SK-N-SH (cell line): ENCODE results near the gene MPP3. TPM values are rescaled to one million over a fixed set of nuclear protein-coding genes. Genes with fewer than 3 reads are reported as not detected.

Experiments used
- CTCF ChIA-PET: fragments of 300-600, 350-600 bp; formaldehyde crosslinking; extraction: SDS; loops from one replicate; lab custom pipeline; 2021; lab: Yijun Ruan, JAX
- POLR2A ChIA-PET: fragments of 350-600 bp; sonication (Branson Sonifier 250); formaldehyde crosslinking; extraction: SDS; loops from one replicate; lab custom pipeline; 2020; ENCODE audit warnings: antibody characterized with exemption, inconsistent platforms; lab: Yijun Ruan, JAX
- DNase-seq: peaks from one replicate; pipeline ENCODE4 v3.0.0; 2012
- H2AFZ ChIP-seq: fragments of 200-600 bp; sonication (generic); 2 replicates; pipeline ENCODE4 v1.8.1; 2016; ENCODE audit warnings: antibody characterized with exemption, mild to moderate bottlenecking, low read depth
- H3F3A ChIP-seq: fragments of 200-600 bp; sonication (generic); replicated peaks from 2 replicates; pipeline ENCODE3; 2016; ENCODE audit warnings: antibody characterized with exemption, mild to moderate bottlenecking; ENCODE audit not compliant: insufficient read depth
- H3K27ac ChIP-seq, 2 experiments: fragments of 200-500 bp in 1 of 2; fragments of 200-600 bp in 1 of 2; sonication (Bioruptor generic) in 1 of 2; sonication (generic), shearing (Covaris generic) in 1 of 2; 2 replicates each; pipeline versions ENCODE4 v1.5.1 to v1.6.1; 2014 to 2016; ENCODE audit warnings: low read depth in 2 of 2, inconsistent platforms in 1 of 2, low read length in 1 of 2, mild to moderate bottlenecking in 1 of 2, mixed read lengths in 1 of 2
- H3K27me3 ChIP-seq: fragments of 200-600 bp; sonication (generic), shearing (Covaris generic); 2 replicates; pipeline ENCODE4 v1.6.1; 2016; ENCODE audit warnings: mixed run types; ENCODE audit not compliant: insufficient read depth
- H3K36me3 ChIP-seq, 2 experiments: fragments of 200-500 bp in 1 of 2; fragments of 200-600 bp in 1 of 2; sonication (Bioruptor generic) in 1 of 2; sonication (generic) in 1 of 2; replicated peaks in 1 of 2; 2 replicates each; pipeline versions ENCODE3 to v1.5.1; 2014 to 2016; ENCODE audit warnings: low read length in 1 of 2, mild to moderate bottlenecking in 1 of 2; ENCODE audit not compliant: insufficient read depth in 2 of 2, control insufficient read depth in 1 of 2
- H3K4me1 ChIP-seq, 2 experiments: fragments of 200-500 bp in 1 of 2; fragments of 200-600 bp in 1 of 2; sonication (Bioruptor generic) in 1 of 2; sonication (generic), shearing (Covaris generic) in 1 of 2; 2 replicates each; pipeline versions ENCODE4 v1.5.1 to v1.6.1; 2014 to 2016; ENCODE audit warnings: low read depth in 1 of 2, low read length in 1 of 2, mixed run types in 1 of 2; ENCODE audit not compliant: insufficient read depth in 2 of 2, control insufficient read depth in 1 of 2
- H3K4me2 ChIP-seq: fragments of 200-600 bp; sonication (generic), shearing (Covaris generic); 2 replicates; pipeline ENCODE4 v1.6.1; 2017; ENCODE audit warnings: mixed run types
- H3K4me3 ChIP-seq, 2 experiments: fragments of 200-500 bp in 1 of 2; fragments of 200-600 bp in 1 of 2; sonication (Bioruptor generic) in 1 of 2; sonication (generic), shearing (Covaris generic) in 1 of 2; 2 replicates each; pipeline versions ENCODE4 v1.5.1 to v1.8.1; 2014 to 2016; ENCODE audit warnings: low read depth in 2 of 2, inconsistent platforms in 1 of 2, low read length in 1 of 2, mild to moderate bottlenecking in 1 of 2, mixed read lengths in 1 of 2, moderate library complexity in 1 of 2
- H3K79me2 ChIP-seq: fragments of 200-600 bp; sonication (generic); 2 replicates; pipeline ENCODE4 v1.8.1; 2017; ENCODE audit warnings: mild to moderate bottlenecking; ENCODE audit not compliant: insufficient read depth
- H3K9ac ChIP-seq: fragments of 200-600 bp; sonication (generic); 2 replicates; pipeline ENCODE4 v1.6.1; 2017; ENCODE audit warnings: mixed run types
- H3K9me2 ChIP-seq: fragments of 200-600 bp; sonication (generic); 2 replicates; pipeline ENCODE4 v1.6.1; 2017; ENCODE audit warnings: mixed run types
- H3K9me3 ChIP-seq: fragments of 200-600 bp; sonication (generic); 2 replicates; pipeline ENCODE4 v1.6.1; 2017; ENCODE audit warnings: mixed run types, mild to moderate bottlenecking, moderate library complexity
- H4K20me1 ChIP-seq: fragments of 200-600 bp; sonication (generic); 2 replicates; pipeline ENCODE4 v1.6.1; 2017; ENCODE audit warnings: mild to moderate bottlenecking, mixed run types; ENCODE audit not compliant: insufficient read depth
- CHD2 ChIP-seq: fragments of 150-350 bp; IDR thresholded peaks from 2 replicates; pipeline ENCODE4 v1.6.1; 2018; ENCODE audit warnings: low read length; ENCODE audit not compliant: partially characterized antibody
- EP300 ChIP-seq, 2 experiments: IDR thresholded peaks; 2 replicates each; pipeline versions ENCODE4 v1.4.0 to v1.6.1; 2012; ENCODE audit warnings: borderline replicate concordance in 1 of 2, low read depth in 1 of 2, low read length in 1 of 2
- EZH2phosphoT487 ChIP-seq: fragments of 200-600 bp; sonication (generic); IDR thresholded peaks from 2 replicates; pipeline ENCODE4 v1.6.1; 2017; ENCODE audit warnings: low read depth, mixed run types, mild to moderate bottlenecking, antibody characterized with exemption, moderate library complexity, borderline replicate concordance
- FOSL2 ChIP-seq: IDR thresholded peaks from 2 replicates; pipeline ENCODE4 v1.4.0; 2012; ENCODE audit warnings: low read depth, mild to moderate bottlenecking, moderate library complexity, borderline replicate concordance
- FOXM1 ChIP-seq: IDR thresholded peaks from 2 replicates; pipeline ENCODE4 v1.4.0; 2012; ENCODE audit warnings: low read depth, mild to moderate bottlenecking
- GABPA ChIP-seq: IDR thresholded peaks from 2 replicates; pipeline ENCODE4 v1.4.0; 2012; ENCODE audit warnings: low read depth, mild to moderate bottlenecking
- GATA2 ChIP-seq: sonication (generic); formaldehyde crosslinking; IDR thresholded peaks from 2 replicates; pipeline ENCODE4 v1.5.0; 2020; ENCODE audit warnings: mild to moderate bottlenecking, missing genetic modification reagents
- MEF2A ChIP-seq: IDR thresholded peaks from 2 replicates; pipeline ENCODE4 v1.4.0; 2012; ENCODE audit warnings: low read depth, borderline replicate concordance
- NFIC ChIP-seq: IDR thresholded peaks from 2 replicates; pipeline ENCODE4 v1.4.0; 2012; ENCODE audit warnings: borderline replicate concordance
- NRF1 ChIP-seq: IDR thresholded peaks from 2 replicates; pipeline ENCODE4 v1.6.1; 2012; ENCODE audit warnings: low read depth, mild to moderate bottlenecking, low read length
- RFX5 ChIP-seq: IDR thresholded peaks from 2 replicates; pipeline ENCODE4 v1.6.1; 2012; ENCODE audit warnings: mild to moderate bottlenecking, improper control_type of control experiment, low read length
- RXRA ChIP-seq: IDR thresholded peaks from 2 replicates; pipeline ENCODE4 v1.4.0; 2012; ENCODE audit warnings: low read depth, mild to moderate bottlenecking, borderline replicate concordance
- SIN3A ChIP-seq: IDR thresholded peaks from 2 replicates; pipeline ENCODE4 v1.6.1; 2012; ENCODE audit warnings: low read depth, mild to moderate bottlenecking, low read length, moderate library complexity, borderline replicate concordance
- SMC3 ChIP-seq: IDR thresholded peaks from 2 replicates; pipeline ENCODE4 v1.6.1; 2012; ENCODE audit warnings: low read depth, low read length, improper control_type of control experiment
- TAF1 ChIP-seq: IDR thresholded peaks from 2 replicates; pipeline ENCODE4 v1.6.1; 2012; ENCODE audit warnings: low read depth, mild to moderate bottlenecking, low read length, moderate library complexity, borderline replicate concordance
- TCF12 ChIP-seq: IDR thresholded peaks from 2 replicates; pipeline ENCODE4 v1.4.0; 2012
- YY1 ChIP-seq: IDR thresholded peaks from 2 replicates; pipeline ENCODE4 v1.4.0; 2012; ENCODE audit warnings: low read depth, mild to moderate bottlenecking
- WGBS: methylation state at CpG from one replicate; pipeline ENCODE4 v1.1.6; 2017; ENCODE audit warnings: low lambda C conversion rate; 5-methylcytosine and 5-hydroxymethylcytosine counted together
- polyA plus RNA-seq, 3 experiments: library from polyadenylated mRNA; depleted of rRNA; stranded (reverse); fragments of >200 nt; gene quantifications; 2 replicates each; pipeline ENCODE4 v1.2.3, GENCODE V29; 2012
- TF ChIP-seq, protein P1 (sequence below): IDR thresholded peaks from 2 replicates; pipeline ENCODE4 v1.6.1; 2012; ENCODE audit warnings: mild to moderate bottlenecking, low read depth, low read length, moderate library complexity
- TF ChIP-seq, protein P2 (sequence below): IDR thresholded peaks from 2 replicates; pipeline ENCODE4 v1.4.0; 2012; ENCODE audit warnings: low read depth, borderline replicate concordance
- TF ChIP-seq, protein P3 (sequence below): IDR thresholded peaks from 2 replicates; pipeline ENCODE4 v1.4.0; 2012; ENCODE audit warnings: low read depth
- TF ChIP-seq, protein P4 (sequence below): IDR thresholded peaks from 2 replicates; pipeline ENCODE4 v1.4.0; 2012; ENCODE audit warnings: low read depth, borderline replicate concordance

MPP3 gene
- polyA plus RNA-seq, 1 of the 3 experiments (the other 2 are of a cell fraction), result 14.1 TPM

DNA sequence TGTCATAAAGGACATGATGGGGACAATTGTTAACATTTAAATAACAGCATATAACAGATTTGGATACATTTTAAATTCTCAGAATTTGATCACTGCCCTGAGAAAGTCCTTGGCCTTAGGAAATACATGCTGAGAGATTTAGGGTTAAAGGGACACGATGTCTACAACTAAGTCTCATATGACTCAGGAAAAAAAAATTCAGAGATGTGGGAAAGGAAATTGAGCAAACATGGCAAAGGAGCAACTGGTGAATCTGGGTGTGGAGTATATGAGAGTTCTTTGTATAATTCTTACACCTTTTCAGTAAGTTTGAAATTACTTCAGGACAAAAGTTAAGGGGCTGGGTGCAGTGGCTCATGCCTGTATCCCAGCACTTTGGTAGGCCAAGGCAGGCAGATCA, 18.2 kb downstream of the MPP3 start:
- DNase-seq, result no peak
- WGBS, result 18% methylated on average over 1 of the region's 1 CpG
- H3K27ac ChIP-seq, result peak overlapping the region in 1 of 2 experiments; percentile 13; a peak in 1 of 4 replicates
- H3K4me3 ChIP-seq, result no peak overlapping the region
- no peaks in the 10 kb centered on the region for H3K27me3 ChIP-seq
- no peaks in the 10 kb centered on the region for H3F3A ChIP-seq
- no peak overlapping the region for H2AFZ ChIP-seq
- H4K20me1 ChIP-seq, result no peaks in the 10 kb centered on the region
- peaks cover 5 to 37% of the 10 kb centered on the region in 2 experiments for H3K36me3 ChIP-seq
- ChIA-PET CTCF (interaction anchor here (1.1 to 1.5 kb wide), 2 partner anchors 32 kb away, joined by 3 to 5 read pairs; partner anchors contain the start of gene CD300LG), POLR2A (interaction anchor here (1.0 kb wide), 1 partner anchor 12 kb away, joined by 4 read pairs; no protein-coding TSS in a partner anchor)
- H3K9ac ChIP-seq, result no peak overlapping the region
- peak overlapping the region; percentile 8; the same call in 1 of the 2 replicates for H3K4me2 ChIP-seq
- no peaks in the 10 kb centered on the region for H3K79me2 ChIP-seq
- H3K4me1 ChIP-seq, result peaks cover 0 to 8% of the 10 kb centered on the region in 2 experiments; a peak in 1 of 4 replicates
- TF ChIP-seq YY1, result no peak
- TF ChIP-seq, protein P1, sequence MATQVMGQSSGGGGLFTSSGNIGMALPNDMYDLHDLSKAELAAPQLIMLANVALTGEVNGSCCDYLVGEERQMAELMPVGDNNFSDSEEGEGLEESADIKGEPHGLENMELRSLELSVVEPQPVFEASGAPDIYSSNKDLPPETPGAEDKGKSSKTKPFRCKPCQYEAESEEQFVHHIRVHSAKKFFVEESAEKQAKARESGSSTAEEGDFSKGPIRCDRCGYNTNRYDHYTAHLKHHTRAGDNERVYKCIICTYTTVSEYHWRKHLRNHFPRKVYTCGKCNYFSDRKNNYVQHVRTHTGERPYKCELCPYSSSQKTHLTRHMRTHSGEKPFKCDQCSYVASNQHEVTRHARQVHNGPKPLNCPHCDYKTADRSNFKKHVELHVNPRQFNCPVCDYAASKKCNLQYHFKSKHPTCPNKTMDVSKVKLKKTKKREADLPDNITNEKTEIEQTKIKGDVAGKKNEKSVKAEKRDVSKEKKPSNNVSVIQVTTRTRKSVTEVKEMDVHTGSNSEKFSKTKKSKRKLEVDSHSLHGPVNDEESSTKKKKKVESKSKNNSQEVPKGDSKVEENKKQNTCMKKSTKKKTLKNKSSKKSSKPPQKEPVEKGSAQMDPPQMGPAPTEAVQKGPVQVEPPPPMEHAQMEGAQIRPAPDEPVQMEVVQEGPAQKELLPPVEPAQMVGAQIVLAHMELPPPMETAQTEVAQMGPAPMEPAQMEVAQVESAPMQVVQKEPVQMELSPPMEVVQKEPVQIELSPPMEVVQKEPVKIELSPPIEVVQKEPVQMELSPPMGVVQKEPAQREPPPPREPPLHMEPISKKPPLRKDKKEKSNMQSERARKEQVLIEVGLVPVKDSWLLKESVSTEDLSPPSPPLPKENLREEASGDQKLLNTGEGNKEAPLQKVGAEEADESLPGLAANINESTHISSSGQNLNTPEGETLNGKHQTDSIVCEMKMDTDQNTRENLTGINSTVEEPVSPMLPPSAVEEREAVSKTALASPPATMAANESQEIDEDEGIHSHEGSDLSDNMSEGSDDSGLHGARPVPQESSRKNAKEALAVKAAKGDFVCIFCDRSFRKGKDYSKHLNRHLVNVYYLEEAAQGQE, result no peak
- no peak for TF ChIP-seq EP300 (IDR thresholded peaks at IDR 0.05; ENCODE audit: borderline replicate concordance in 1 of 2, low read depth in 1 of 2, low read length in 1 of 2)
- no peak for TF ChIP-seq NRF1
- TF ChIP-seq FOSL2, result peak; percentile 13; the same call in 1 of the 2 replicates
- no peak for TF ChIP-seq TAF1
- no peaks in the 10 kb centered on the region for H3K9me3 ChIP-seq
- no peaks in the 10 kb centered on the region for H3K9me2 ChIP-seq

DNA sequence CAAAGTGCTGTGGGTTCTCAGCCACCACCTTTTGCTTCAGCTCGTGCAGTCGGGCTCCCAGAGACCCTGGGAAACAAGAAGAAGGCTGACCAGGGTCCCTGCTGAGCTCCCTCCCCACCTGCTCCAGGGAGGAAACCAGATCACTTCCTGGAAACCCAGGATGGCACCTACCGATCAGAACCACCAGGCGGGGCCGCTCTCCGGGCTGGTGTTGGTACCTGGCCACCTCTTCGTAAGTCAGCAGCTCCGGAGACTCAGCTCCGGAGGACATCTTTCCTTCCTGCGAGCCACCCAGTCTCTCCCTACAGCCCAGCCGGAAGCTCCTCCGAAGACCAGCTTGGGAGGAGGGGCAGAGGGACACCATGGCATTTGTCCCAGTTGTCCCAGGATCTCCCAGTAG, 18.9 kb downstream of the MPP3 start:
- H2AFZ ChIP-seq, result no peak overlapping the region
- no peaks in the 10 kb centered on the region for H3K9me2 ChIP-seq
- CTCF ChIA-PET, result interaction anchor here (1.0 to 1.1 kb wide), 2 partner anchors 33 to 38 kb away, joined by 3 to 5 read pairs; partner anchors contain the start of gene CD300LG
- no peaks in the 10 kb centered on the region for H3K27me3 ChIP-seq
- 92% methylated on average over 12 of the region's 12 CpGs for WGBS
- TF ChIP-seq, protein P2, sequence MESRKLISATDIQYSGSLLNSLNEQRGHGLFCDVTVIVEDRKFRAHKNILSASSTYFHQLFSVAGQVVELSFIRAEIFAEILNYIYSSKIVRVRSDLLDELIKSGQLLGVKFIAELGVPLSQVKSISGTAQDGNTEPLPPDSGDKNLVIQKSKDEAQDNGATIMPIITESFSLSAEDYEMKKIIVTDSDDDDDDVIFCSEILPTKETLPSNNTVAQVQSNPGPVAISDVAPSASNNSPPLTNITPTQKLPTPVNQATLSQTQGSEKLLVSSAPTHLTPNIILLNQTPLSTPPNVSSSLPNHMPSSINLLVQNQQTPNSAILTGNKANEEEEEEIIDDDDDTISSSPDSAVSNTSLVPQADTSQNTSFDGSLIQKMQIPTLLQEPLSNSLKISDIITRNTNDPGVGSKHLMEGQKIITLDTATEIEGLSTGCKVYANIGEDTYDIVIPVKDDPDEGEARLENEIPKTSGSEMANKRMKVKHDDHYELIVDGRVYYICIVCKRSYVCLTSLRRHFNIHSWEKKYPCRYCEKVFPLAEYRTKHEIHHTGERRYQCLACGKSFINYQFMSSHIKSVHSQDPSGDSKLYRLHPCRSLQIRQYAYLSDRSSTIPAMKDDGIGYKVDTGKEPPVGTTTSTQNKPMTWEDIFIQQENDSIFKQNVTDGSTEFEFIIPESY, result no peak
- TF ChIP-seq GATA2, result no peak
- TF ChIP-seq SIN3A, result no peak
- TF ChIP-seq RFX5, result no peak
- TF ChIP-seq TCF12, result no peak
- TF ChIP-seq, protein P3, sequence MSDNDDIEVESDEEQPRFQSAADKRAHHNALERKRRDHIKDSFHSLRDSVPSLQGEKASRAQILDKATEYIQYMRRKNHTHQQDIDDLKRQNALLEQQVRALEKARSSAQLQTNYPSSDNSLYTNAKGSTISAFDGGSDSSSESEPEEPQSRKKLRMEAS, result no peak
- TF ChIP-seq FOXM1, result no peak
- TF ChIP-seq SMC3, result no peak
- TF ChIP-seq NFIC, result no peak
- TF ChIP-seq EZH2phosphoT487, result no peak
- TF ChIP-seq RXRA, result no peak
- no peak for TF ChIP-seq FOSL2
- no peak for TF ChIP-seq CHD2
- TF ChIP-seq, protein P4, sequence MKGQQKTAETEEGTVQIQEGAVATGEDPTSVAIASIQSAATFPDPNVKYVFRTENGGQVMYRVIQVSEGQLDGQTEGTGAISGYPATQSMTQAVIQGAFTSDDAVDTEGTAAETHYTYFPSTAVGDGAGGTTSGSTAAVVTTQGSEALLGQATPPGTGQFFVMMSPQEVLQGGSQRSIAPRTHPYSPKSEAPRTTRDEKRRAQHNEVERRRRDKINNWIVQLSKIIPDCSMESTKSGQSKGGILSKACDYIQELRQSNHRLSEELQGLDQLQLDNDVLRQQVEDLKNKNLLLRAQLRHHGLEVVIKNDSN, result no peak
- no peak for TF ChIP-seq GABPA
- no peak for TF ChIP-seq MEF2A
- TF ChIP-seq, all 33 proteins: peak for 0
- Histone ChIP-seq H3K9me3 (no peaks in the 10 kb centered on the region), H4K20me1 (no peaks in the 10 kb centered on the region), H3K9ac (no peak overlapping the region), H3K27ac (no peak overlapping the region), H3K79me2 (no peaks in the 10 kb centered on the region), H3K4me3 (no peak overlapping the region), H3K4me1 (peaks cover 0 to 8% of the 10 kb centered on the region in 2 experiments; a peak in 1 of 4 replicates), H3K4me2 (no peak overlapping the region), H3F3A (no peaks in the 10 kb centered on the region), H3K36me3 (peaks cover 5 to 37% of the 10 kb centered on the region in 2 experiments)
- POLR2A ChIA-PET, result no interaction called here
- no peak for DNase-seq
